Peyer's patch (tissue), 4 donors: ENCODE data around the gene PEX26. TPM values are rescaled to one million over a fixed set of nuclear protein-coding genes. Genes with fewer than 3 reads are reported as not detected.
A peak's percentile ranks its signal among the peaks of the same experiment; 100 is the strongest.
"Not testable (repeated sequence)": the region's sequence is repeated elsewhere in the genome, so short reads cannot be mapped to it uniquely, and the experiment has no call there.

Experiments
- DNase-seq, 3 donors: peaks; one replicate each; pipeline ENCODE4 v3.0.0-alpha.2; 2017 to 2019
- H3K27ac ChIP-seq, 4 donors: fragments of 200-600 bp; sonication (generic); one replicate each; pipeline ENCODE4 v1.5.1; 2016 to 2019
- H3K27me3 ChIP-seq, 2 donors: fragments of 200-600 bp; sonication (generic); one replicate each; pipeline ENCODE4 v1.5.1; 2019
- H3K36me3 ChIP-seq, 3 donors: fragments of 200-600 bp; sonication (generic); one replicate each; pipeline ENCODE4 v1.5.1; 2016 to 2019
- H3K4me1 ChIP-seq, 4 donors: fragments of 200-600 bp; sonication (generic); one replicate each; pipeline ENCODE4 v1.5.1; 2016 to 2019
- H3K4me3 ChIP-seq, 4 donors: fragments of 200-600 bp; sonication (generic); 1 replicate in 3 of 4; 2 replicates in 1 of 4; pipeline ENCODE4 v1.5.1; 2016 to 2019; ENCODE audit warnings: mild to moderate bottlenecking in 1 of 4
- H3K9me3 ChIP-seq, 4 donors: fragments of 200-600 bp; sonication (generic); one replicate each; pipeline ENCODE4 v1.5.1; 2016 to 2019; ENCODE audit warnings: mild to moderate bottlenecking in 1 of 4
- CTCF ChIP-seq, 6 experiments: fragments of 450-650 bp in 4 of 6; fragments of 200-600 bp in 2 of 6; sonication (generic) in 1 of 6; IDR thresholded peaks; one replicate each; pipeline ENCODE4 v1.5.1; 2017 to 2019; ENCODE audit warnings: antibody characterized with exemption in 6 of 6, mild to moderate bottlenecking in 3 of 6, moderate library complexity in 1 of 6
- POLR2A ChIP-seq, 2 donors: fragments of 450-650 bp; IDR thresholded peaks; one replicate each; pipeline ENCODE4 v1.5.1; 2017; ENCODE audit warnings: antibody characterized with exemption in 2 of 2, mild to moderate bottlenecking in 2 of 2, moderate library complexity in 2 of 2
- total RNA-seq, 4 donors: library from RNA; depleted of rRNA; stranded (reverse); fragments of >200 nt; gene quantifications; one replicate each; pipeline ENCODE4 v1.1.0, GENCODE V29; 2016

Gene PEX26
- total RNA-seq, 4 donors from 2014 or later: 53.6 to 120 (median 102) TPM

GRCh38 chr22:18063306-18063705 is 14.5 kb upstream of the PEX26 start:
- Histone ChIP-seq H3K9me3 (no peaks in the 10 kb centered on the region), H3K36me3 (no peaks in the 10 kb centered on the region), H3K27me3 (no peaks in the 10 kb centered on the region), H3K27ac (no peak overlapping the region), H3K4me1 (peaks cover 6 to 28% (median 9%) of the 10 kb centered on the region in 4 donors), H3K4me3 (no peak overlapping the region)
- DNase-seq: no peak
- TF ChIP-seq POLR2A (IDR thresholded peaks at IDR 0.05): no peak
- no peak for TF ChIP-seq CTCF (IDR thresholded peaks at IDR 0.05)

GRCh38 chr22:18063715-18064114 is 14.1 kb upstream of the PEX26 start:
- not testable (repeated sequence) for H3K27me3 ChIP-seq, H3K36me3 ChIP-seq, DNase-seq, H3K9me3 ChIP-seq, H3K4me3 ChIP-seq, H3K27ac ChIP-seq
- peaks cover 8 to 28% (median 9%) of the 10 kb centered on the region in 4 donors for H3K4me1 ChIP-seq

DNA sequence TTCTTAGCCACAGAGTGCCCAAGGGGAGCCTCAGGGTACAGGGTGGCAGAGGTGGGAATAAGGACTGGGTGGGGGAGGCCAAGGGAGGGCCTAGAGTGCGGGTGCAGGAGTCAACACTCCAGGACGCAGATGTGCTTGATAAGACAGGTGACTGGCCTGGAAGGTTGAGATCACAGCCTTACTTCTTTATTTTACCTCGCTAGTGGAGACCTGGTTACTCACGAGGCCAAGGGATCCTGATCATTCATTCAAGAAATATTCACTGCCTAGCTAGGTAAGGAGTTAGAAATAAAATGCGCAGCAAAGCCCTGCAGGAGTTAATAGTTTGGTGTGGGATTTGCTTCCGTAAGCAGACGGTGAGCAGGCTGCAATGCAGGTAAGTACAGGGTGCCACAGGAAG is 13.2 kb upstream of the PEX26 start:
- peaks cover 8 to 28% (median 10%) of the 10 kb centered on the region in 4 donors for H3K4me1 ChIP-seq

GRCh38 chr22:18065256-18065655 is 12.5 kb upstream of the PEX26 start:
- Histone ChIP-seq H3K27me3 (no peaks in the 10 kb centered on the region), H3K4me3 (no peak overlapping the region), H3K27ac (peak overlapping the region in 1 of 4 donors; percentile 76), H3K4me1 (peaks cover 8 to 32% (median 10%) of the 10 kb centered on the region in 4 donors), H3K36me3 (no peaks in the 10 kb centered on the region), H3K9me3 (no peaks in the 10 kb centered on the region)
- peak in 1 of 3 donors; percentile 43 for DNase-seq
- TF ChIP-seq POLR2A (IDR thresholded peaks at IDR 0.05) (no peak), CTCF (IDR thresholded peaks at IDR 0.05) (no peak)

More for the DNA sequence above, 13.2 kb upstream of the PEX26 start:
- Histone ChIP-seq H3K9me3 (no peaks in the 10 kb centered on the region), H3K4me3 (no peak overlapping the region), H3K36me3 (no peaks in the 10 kb centered on the region), H3K27me3 (no peaks in the 10 kb centered on the region), H3K27ac (no peak overlapping the region)
- TF ChIP-seq CTCF (IDR thresholded peaks at IDR 0.05) (no peak), POLR2A (IDR thresholded peaks at IDR 0.05) (no peak)
- DNase-seq: no peak

DNA sequence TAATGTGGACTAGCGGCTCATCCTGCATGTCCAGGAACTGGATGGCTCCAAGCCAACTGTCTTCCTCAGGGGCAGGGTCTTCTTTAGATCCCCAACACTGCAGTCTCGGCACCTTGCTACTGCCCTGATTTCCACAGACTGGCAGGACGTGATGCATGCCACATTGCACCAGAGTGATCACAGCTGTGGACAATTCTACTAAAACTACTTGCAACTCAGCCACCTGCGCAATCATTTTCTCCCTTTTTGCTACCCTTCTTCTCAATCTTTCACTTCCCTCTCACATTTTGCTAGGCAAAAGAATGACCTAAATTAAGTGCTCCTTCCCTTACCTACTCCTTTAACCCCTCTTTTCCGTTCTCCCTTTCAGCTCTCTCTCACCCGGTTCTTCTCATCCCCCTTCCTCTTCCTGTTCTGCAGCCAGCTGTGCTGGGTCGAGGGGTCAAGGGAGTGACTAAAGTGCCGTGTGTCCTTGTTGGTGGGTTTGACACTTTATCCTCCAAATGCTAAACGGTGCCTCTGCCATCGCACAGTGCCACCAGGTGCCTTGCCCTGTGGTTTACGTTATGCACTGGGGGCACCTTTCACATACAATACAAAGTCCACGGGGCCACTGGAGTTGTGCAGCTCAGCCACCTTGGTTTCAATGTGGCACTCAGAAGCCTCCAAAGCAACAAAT is 11.5 kb upstream of the PEX26 start:
- Histone ChIP-seq H3K36me3 (no peaks in the 10 kb centered on the region), H3K4me1 (peaks cover 8 to 36% (median 13%) of the 10 kb centered on the region in 4 donors), H3K9me3 (no peaks in the 10 kb centered on the region), H3K27ac (peak overlapping the region; percentile 20 to 76 (median 62)), H3K27me3 (no peaks in the 10 kb centered on the region), H3K4me3 (no peak overlapping the region)
- peak in 2 of 3 donors; percentile 52 to 77 for DNase-seq
- no peak for TF ChIP-seq POLR2A (IDR thresholded peaks at IDR 0.05)
- peak in 1 of 6 experiments; percentile 32 for TF ChIP-seq CTCF (IDR thresholded peaks at IDR 0.05)

- DNase-seq: no peak
- Histone ChIP-seq H3K4me3 (no peak overlapping the region), H3K9me3 (no peaks in the 10 kb centered on the region), H3K4me1 (peaks cover 2 to 31% (median 14%) of the 10 kb centered on the region in 4 donors), H3K36me3 (no peaks in the 10 kb centered on the region), H3K27me3 (no peaks in the 10 kb centered on the region), H3K27ac (peak overlapping the region; percentile 19 to 76 (median 47))
- TF ChIP-seq CTCF (IDR thresholded peaks at IDR 0.05) (no peak), POLR2A (IDR thresholded peaks at IDR 0.05) (no peak)
Measured at GRCh38 chr22:18067121-18067520, 10.7 kb upstream of the PEX26 start.
